Medulla oblongata (tissue), 1 donor: ENCODE data around the gene AVEN.
"Not testable (repeated sequence)": the region's sequence is repeated elsewhere in the genome, so short reads cannot be mapped to it uniquely, and the experiment has no call there.

Experiments
- DNase-seq: peaks from one replicate; pipeline ENCODE4 v3.0.0-alpha.2; 2015; ENCODE audit errors: extremely low spot score

Gene AVEN

GRCh38 chr15:33852094-33852493 is 186.9 kb downstream of the AVEN start:
- DNase-seq, result no peak

GRCh38 chr15:33851079-33851478 is 187.9 kb downstream of the AVEN start:
- DNase-seq, result no peak

DNA sequence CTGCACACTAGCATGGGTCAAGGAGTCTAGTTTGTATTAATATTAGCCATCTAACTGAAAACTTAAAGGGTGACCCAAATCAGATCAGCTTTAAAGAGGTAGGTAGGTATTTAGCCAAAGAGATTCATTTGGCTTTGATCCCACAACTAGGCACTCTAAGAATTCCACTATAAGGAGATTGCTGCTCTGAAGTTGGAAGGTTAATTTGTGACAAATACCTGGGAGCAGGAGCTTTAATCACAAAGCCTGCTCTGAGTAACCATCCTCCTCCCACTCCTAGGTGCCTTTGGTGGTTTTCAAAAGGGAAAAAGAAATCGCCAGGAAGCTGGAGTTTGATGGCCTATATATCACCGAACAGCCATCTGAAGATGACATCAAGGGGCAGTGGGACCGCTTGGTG is 191.0 kb downstream of the AVEN start:
- DNase-seq, result no peak

DNA sequence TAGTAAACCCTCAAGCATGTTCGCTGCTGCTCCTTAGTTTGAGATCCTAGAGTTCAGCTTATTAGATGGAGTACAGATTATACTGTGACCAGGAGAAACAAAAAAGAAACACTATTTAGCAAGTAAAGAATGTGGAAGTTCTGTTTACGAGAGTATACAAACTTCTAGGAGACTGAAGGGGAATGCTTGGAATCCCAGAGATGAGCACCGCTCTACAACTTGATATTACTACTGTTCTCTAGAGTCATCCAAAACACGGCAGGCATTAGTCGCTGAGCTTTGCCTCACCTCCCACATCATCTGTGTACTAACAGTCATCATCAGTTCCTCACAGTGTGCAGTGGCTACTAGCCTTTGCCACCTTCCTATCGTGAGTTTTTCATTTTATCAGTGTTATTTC is 192.1 kb downstream of the AVEN start:
- no peak for DNase-seq

DNA sequence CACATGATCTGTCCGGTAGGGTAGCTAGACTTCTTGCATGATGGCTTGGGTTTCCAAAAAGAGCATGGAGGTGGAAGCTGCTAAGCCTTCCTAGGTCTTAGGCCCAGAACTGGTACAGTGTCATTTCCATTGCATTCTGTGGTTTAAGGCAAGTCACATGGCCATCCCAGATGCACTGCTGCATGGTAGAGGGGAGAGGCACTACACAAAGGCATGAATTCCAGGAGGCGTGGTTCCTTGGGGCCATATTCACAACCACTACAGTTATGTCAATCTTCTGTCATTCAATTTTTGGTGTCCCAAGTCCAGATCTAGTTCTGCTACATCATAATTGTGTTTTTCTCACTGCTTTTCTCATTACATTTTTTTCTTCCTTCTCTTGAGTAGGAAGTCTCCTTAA is 192.9 kb downstream of the AVEN start:
- DNase-seq, result no peak

DNA sequence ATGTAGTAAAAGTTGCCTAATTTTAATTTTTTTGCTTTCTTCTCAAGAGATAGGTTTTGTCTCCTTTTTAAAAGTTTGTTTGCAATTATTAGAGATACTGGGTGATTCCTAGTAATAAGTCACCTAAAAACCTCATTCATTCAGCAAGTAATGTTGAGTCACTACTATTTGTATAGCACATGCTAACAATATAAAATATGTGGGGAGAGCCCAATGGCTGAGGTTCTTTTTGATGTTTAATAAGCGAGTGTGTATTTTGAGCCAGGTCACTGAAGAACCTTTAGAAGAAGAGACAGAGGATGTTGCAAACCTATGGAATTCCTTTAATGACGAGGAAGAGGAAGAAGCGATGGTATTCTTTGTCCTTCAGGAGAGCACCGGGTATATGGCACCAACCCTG is 194.4 kb downstream of the AVEN start:
- DNase-seq, result no peak

GRCh38 chr15:33844186-33844585 is 194.8 kb downstream of the AVEN start:
- no peak for DNase-seq

GRCh38 chr15:33840615-33841014 is 198.4 kb downstream of the AVEN start:
- no peak for DNase-seq

DNA sequence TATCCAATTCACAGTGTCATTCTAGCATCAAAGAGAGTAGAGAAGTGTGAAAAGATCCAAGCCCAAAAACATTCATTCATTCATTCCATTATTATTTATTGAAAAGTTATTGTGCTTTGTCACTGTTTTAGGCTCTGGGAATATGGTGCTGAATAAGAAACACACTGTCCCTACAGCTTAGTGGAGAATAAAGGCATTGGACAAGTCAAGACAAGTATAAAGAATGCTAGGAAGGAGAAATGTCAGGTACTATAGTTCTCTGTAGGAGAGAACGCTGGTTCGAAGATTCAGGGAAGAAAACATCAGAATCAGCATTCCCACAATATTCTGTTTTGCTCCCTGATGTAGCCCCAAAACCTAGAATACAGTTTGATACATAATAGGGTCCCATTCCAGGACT is 199.5 kb downstream of the AVEN start:
- DNase-seq, result no peak

- no peak for DNase-seq
Observed at GRCh38 chr15:33837294-33837693, 201.7 kb downstream of the AVEN start.

GRCh38 chr15:33834892-33835743 is 203.9 kb downstream of the AVEN start:
- no peak for DNase-seq

DNA sequence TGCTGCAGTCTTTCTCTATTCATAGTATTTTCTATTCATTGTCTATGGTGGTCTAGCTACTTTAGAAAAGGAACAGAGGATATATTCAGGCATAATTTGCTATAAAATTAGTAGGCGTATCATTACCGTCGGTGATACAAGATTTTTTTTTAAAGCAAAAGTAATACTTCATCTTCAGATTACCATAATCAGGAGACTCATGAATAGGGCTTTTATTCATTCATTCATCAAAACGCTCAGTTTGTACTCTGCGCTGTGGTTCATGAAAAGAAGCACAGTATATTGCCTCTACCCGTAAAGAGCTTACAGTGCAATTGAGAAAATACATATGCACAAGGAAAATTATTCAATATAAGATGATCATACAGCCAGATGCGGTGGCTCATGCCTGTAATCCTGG is 207.4 kb downstream of the AVEN start:
- peak; percentile 23 for DNase-seq

GRCh38 chr15:33830351-33830750 is 208.7 kb downstream of the AVEN start:
- DNase-seq, result no peak

DNA sequence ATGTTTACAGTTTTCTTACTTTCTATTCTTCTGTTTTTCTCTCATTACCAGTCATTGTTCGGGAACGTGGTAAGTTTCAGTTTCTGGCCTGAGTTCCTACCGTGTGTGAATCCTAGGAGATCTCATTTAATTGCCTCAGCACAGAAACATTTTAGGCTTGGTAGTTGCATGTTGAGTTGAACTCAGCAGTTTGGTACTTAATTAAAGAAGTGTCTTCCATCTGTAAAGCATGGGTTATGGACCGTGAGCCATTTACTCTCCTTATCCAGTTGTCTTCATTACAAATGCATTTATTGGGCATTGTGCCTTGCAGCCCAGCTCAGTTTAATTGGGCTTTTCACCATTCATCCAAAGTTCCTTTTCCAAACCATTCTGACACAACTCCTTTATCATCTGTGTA is 212.8 kb downstream of the AVEN start:
- DNase-seq, result no peak

DNA sequence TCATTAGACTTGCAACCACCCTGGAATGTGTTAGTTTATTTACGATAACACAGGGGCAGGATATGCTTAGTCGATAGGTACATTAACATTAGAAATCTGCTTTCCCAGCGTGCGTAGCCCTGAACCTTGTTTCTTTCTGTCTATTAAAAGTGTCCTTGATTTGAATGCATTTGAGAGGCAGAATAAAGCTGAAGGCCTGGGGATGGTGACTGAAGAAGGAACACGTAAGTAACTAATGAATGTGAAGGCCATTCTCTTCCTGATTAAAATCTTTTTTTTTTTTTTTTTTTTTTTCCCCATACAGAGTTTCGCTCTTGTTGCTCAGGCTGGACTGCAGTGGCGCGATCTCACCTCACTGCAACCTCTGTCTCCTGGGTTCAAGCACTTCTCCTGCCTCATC is 213.6 kb downstream of the AVEN start:
- no peak for DNase-seq

DNA sequence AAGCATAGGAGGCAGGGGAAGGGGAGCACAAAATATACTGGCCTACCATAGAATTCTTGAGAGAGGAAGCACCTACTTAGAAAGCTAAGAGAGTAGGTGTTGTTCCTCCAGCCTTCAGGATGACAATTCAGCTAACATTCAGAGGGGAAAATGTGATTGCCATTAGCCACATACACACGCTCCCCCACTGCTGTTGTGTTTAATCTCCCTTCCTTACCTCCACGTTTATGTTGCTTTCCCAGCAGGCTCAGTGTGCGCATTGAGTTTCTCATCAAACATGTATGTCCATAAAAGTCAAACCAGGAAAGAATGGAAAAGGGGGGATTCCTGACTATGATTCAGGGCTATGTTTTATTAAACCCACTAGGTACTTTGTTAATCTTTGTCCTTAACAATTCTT is 215.9 kb downstream of the AVEN start:
- no peak for DNase-seq

- DNase-seq, result no peak
Observed at GRCh38 chr15:33822479-33822878, 216.5 kb downstream of the AVEN start.

- not testable (repeated sequence) for DNase-seq
Observed at GRCh38 chr15:33819499-33819898, 219.5 kb downstream of the AVEN start.
